ENCODE data around the gene OR4C45.
"Not testable (repeated sequence)": the region's sequence is repeated elsewhere in the genome, so short reads cannot be mapped to it uniquely, and the experiment has no call there.

OR4C45 gene

DNA sequence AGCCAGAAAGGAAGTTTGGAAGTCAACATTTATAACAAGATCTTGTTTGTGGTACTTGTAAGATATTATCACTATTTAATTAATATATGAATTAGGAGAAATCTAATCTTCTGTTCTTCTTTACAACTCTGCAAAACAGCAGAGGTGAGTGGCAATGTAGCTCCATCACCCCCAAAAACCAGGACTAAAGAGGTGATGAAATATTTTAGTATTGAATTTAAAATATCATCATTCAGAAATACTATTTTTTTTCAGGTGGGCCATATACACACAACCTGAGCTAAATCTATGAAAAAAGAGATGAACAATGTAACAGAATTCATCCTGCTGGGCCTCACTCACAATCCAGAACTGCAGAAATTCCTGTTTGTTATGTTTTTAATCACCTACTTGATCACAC is at the start of gene OR4C45:
Gene OR4C45, plus strand, starts transcription at position 301 of the 400 bp plus-strand sequence.
- no peak for DNase-seq

DNA sequence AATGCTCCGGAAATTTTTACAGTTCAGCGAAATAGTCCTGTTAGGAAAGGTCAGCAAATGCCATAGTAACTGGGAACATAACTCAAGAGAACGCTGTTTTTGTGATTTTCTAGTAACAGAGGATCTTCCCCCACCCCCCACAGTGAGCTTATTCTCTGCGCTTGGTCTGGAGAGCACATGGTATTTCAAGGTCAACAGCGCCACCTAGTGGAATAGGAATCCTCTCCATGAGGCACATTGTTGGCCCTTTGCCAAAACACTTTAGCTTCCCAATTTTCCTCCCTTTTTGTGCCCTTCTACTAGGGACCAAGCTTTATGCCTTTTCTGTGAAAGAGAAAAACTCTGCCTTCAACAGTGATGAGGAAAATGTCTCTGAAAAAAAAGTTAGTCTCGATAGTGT is 37.1 kb upstream of the OR4C45 start:
- DNase-seq, result peak in 1 of 2 donors; percentile 17

DNA sequence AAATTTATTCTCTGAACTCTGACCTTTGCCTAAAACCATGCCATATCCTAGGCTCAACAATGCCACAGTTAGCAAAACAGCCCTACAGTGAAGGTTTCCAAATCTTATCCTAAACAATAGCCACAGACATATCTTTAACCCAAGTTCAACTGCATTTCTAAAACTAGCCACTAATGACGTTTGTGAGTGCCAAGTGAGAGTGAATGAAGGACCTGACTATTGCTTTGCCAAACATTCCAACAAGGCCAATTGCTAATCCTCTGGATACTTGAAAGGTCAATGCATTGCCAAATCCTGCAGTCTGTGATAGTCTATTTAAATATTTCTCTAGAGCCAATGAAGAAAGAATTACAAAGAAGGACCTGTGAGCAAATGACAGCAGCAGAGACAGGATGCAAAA is 2.5 kb upstream of the OR4C45 start:
- DNase-seq, result no peak

DNA sequence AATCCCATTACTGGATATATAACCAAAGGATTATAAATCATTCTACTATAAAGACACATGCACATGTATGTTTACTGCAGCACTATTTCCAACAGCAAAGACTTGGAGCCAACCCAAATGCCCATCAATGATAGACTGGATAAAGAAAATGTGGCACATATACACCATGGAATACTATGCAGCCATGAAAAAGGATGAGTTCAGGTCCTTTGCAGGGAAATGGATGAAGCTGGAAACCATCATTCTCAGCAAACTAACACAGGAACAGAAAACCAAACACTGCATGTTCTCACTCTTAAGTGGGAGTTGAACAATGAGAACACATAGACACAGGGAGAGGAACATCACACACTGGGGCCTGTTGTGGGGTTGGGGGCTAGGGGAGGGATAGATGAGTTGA is 3.6 kb downstream of the OR4C45 start:
- DNase-seq, result not testable (repeated sequence)

DNA sequence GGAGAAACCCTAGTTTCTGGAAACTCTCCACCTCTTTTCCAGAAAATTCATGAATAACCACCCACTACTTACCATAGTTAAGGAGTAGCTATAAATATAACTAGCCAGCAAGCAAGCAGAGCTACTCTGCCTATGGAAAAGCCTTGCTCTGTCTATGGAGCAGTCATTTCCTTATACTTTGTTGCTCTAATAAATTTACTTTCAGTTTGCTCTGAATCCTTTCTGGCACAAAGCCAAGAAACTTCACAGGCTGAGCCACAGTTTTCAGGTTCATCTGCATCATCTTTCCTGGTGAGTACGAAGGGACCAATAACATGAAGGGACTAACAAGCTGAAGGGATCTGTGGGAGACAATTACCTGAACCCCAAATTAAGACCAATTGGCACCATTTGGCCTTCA is 4.6 kb downstream of the OR4C45 start:
- DNase-seq, result no peak

DNA sequence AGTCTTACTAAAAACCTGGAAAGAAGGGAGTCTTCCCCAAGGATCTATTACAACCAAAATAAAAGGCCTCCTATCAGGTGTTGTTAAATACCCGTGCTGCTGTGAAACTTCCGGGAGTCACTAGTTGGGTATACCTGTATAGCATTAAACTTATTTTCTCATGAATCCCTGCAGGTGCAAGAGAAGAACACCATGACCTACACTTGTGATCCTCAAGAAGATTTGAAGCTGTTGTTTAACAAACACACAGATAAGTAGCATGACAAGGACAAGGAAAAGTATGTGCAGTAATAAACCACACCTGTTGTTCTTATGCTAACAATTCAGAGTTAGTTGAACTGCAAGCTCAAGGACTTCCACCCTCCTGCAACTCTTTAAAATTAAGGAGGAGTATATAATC is 12.0 kb downstream of the OR4C45 start:
- no peak for DNase-seq

DNA sequence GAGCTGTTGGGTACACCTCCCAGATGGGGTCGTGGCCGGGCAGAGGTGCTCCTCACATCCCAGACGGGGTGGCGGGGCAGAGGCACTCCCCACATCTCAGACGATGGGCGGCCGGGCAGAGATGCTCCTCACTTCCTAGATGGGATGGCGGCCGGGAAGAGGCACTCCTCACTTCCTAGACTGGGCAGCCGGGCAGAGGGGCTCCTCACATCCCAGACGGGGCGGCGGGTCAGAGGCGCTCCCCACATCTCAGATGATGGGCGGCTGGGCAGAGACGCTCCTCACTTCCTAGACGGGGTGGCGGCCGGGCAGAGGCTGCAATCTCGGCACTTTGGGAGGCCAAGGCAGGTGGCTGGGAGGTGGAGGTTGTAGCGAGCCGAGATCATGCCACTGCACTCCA is 30.4 kb downstream of the OR4C45 start:
- DNase-seq, result not testable (repeated sequence)

DNA sequence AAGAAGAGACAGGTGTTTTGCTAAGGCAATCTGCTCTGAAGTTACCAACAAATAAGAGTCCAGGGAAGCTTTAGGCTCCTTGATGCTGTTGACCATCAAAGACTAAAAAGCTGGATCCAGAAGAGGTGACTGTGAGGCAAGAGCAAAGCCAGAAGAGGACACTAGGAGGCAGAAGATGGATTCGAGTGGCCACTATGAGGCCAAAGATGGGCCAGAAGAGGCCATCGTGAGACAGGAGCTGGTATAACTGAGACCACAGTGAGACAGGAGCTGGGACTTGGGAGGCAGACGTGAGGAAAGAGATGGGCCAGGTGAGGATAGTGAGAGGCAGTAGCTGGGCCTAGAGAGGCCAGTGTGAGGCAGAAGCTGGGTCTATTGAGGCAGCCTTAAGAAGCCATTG is 37.7 kb downstream of the OR4C45 start:
- DNase-seq, result no peak

DNA sequence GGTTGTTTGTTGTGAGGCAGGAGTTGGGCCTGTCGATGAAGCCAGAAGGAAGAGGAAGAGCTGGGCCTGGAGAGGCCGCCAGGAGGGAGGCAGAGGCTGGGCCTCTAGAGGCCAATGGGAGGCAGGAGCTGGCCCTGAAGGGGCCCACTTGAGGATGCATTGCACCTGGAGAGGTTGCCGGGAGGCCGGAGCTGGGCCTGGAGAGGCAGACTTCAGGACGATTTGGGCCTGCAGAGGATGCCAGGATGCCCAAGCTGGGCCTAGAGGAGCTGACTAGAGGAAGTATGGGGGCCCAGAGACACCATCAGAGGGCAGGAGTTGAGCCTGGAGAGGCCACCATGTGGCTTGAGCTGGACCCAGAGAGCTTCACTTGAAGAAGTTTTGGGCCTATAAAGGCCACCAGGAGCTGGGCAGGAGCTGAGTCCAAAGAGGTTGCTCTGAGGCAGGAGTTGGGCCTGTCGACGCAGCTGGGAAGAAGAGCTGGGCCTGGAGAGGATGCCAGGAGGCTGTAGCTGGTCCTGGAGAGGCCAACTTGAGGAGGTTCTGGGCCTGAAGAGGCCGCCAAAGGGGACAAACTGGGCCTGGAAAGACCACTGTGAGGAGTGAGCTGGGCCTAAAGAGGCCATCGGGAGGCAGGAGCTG is 39.0 kb downstream of the OR4C45 start:
- no peak for DNase-seq

DNA sequence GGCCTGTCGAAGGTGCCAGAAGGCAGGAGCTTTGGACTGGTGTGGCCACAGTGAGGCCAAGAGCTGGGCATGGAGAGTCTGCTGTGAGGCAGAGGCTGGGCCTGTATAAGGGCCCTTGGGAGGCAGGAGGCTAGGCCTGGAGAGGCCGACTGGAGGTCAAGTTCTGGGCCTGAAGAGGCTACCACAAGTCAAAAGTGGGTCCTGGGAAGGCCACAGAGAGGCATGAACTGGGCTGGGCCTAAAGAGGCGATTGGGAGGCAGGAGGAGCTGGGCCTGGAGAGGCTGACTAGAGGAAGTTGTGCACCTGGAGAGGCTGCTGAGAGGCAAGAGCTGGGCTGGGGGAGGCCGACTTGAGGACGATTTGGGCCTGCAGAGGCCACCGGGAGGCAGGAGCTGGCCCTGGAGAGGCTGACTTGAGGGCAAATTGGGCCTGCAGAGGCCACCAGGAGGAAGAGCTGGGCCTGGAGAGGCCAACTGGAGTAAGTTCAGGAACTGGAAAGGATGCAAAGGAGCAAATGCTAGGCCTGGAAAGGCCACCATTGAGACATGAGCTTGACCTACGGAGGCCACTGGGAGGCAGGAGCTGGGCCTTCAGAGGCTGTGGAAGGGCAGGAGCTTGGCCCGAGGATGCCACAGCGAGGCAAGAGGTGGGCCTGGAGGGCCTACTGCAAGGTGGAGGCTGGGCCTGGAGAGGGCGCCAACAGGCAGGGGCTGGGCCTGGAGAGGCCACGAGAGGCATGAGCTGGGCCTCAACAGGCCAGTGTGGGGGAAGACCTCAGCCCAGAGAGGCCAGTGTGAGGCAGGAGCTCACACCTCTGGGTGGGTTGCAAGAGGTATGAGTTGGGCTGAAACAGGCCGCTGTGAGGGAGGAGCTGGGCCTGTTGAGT is 39.8 kb downstream of the OR4C45 start:
- no peak for DNase-seq

DNA sequence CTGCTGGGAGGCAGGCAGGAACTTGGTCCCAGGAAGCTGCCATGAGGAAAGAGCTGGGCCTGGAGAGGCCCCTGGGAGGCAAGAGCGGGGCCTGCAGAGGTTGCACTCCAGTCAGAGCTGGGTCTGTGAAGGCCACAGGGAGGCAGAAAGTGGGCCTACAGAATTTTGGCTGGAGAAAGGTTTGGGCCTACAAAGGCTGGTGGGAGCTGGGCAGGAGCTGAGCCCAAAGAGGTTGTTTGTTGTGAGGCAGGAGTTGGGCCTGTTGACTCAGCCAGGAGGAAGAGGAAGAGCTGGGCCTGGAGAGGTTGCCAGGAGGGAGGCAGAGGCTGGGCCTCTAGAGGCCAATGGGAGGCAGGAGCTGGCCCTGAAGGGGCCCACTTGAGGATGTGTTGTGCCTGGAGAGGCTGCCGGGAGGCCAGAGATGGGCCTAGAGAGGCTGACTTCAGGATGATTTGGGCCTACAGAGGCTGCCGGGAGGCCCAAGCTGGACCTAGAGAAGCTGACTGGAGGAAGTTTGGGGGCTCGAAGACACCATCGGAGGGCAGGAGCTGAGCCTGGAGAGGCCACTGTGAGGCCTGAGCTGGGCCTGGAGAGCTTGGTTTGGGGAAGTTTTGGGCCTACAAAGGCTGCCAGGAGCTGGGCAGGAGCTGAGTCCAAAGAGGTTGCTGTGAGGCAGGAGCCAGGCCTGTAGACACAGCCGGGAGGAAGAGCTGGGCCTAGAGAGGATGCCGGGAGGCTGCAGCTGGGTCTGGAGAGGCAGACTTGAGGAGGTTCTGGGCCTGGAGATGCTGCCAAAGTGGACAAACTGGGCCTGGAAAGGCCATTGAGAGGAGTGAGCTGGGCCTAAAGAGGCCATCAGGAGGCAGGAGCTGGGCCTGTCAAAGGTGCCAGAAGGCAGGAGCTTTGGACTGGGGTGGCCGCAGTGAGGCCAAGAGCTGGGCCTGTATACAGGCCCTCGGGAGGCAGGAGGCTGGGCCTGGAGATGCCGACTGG is 40.7 kb downstream of the OR4C45 start:
- DNase-seq, result no peak

DNA sequence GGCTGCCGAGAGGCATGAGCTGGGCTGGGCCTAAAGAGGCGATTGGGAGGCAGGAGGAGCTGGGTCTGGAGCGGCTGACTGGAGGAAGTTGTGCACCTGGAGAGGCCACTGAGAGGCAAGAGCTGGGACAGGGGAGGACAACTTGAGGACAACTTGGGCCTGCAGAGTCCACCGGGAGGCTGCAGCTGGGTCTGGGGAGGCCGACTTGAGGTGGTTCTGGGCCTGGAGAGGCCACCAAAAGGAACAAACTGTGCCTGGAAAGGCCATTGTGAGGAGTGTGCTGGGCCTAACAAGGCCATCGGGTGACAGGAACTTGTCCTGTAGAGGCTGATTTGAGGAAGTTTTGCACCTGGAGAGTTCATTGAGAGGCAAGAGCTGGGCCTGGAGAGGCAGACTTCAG is 41.5 kb downstream of the OR4C45 start:
- no peak for DNase-seq

DNA sequence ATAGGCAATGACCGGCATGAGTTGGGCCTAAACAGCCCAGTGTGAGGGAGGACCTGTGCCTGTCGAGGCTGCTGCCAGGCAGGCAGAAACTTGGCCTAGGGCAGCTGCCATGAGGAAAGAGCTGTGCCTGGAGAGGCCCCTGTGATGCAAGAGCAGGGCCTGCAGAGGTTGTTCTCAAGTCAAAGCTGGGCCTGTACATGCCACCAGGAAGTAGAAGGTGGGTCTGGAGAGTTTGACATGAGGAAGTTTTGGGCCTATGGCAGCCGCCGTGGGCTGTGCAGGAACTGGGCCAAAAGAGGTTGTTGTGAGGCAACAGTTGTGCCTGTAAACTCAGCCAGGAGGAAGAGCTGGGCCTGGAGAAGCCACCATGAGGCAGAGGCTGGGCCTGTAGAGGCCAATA is 43.2 kb downstream of the OR4C45 start:
- DNase-seq, result no peak

DNA sequence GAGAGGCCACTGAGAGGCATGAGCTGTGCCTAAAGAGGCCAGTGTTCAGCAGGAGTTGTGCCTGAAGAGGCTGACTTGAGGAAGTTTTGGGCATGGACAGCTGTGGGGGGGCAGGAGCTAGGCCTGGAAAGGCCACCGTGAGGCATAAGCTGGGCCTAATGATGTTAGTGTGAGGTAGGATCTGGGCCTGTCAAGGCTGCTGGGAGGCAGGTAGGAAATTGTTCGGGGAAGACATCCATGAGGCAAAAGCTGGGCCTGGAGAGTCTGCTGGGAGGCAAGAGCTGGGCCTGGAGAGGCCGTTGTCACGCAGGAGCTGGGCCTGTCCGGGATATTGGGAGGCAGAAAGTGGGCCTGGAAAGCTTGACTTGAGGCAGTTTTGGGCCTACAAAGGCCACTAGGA is 44.9 kb downstream of the OR4C45 start:
- no peak for DNase-seq

DNA sequence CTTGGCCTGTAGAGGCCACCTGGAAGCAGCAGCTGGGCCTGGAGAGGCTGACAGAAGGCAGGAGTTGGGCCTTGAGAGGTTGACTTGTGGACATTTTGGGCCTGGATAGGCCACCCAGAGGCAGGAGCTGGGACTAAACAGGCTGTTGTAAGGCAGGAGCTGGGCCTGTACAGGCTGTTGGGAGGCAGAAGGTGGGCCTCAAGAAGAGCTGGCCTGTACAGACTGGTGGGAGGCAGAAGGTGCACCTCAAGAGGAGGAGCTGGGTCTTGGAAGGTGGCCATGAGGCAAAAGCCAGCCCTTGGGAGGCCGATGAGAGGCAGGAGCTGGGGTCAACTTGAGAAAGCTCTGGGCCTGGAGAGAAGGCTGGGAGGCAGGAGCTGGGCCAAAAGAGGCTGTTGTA is 45.3 kb downstream of the OR4C45 start:
- DNase-seq, result no peak

DNA sequence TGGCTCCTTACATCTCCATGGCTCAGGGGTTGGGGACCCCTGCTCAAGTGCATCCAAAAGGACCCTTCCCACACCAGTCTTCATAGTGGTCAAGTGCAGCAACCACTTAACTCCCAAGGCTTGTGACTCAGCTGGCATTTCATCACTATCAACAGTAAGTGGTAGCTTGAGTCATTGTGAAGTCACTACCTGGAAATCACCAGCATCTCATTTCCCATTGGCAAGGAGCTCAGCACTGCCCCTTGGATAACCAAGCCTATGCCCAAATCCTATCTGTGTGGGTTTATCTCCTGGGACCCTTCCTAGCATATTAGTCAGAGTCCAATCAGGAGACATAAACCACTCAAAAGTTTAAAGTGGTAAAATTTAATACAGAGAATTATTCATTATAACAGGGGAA is 46.3 kb downstream of the OR4C45 start:
- DNase-seq, result not testable (repeated sequence)

DNA sequence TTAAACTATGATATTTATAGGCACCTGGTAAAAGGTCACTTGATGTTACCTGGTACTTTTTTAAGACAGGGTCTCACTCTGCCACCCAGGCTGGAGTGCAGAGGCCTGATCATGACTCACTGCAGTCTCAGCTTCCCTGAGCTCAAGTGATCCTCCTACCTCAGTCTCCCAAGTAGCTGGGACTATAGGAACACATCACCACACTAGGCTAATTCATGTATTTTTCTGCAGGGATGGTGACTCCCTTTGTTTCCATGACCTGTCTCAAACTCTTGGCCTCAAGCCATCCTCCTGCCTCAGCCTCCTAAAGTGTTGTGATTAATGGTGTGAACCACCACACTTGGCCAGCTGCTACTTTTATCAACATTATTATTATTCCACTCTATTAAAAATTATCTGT is 47.6 kb downstream of the OR4C45 start:
- no peak for DNase-seq
